Thyroid gland (tissue), 4 donors: Measurements from ENCODE around the gene USP34. TPM values are rescaled to one million over a fixed set of nuclear protein-coding genes. Genes with fewer than 3 reads are reported as not detected.

Source experiments
- DNase-seq, 2 donors: peaks; one replicate each; pipeline ENCODE4 v3.0.0-alpha.2; 2019
- H3K27ac ChIP-seq, 3 donors: fragments of 200-600 bp; sonication (generic); 1 replicate in 2 of 3; 2 replicates in 1 of 3; pipeline ENCODE4 v1.5.1; 2016 to 2019; ENCODE audit warnings: mild to moderate bottlenecking in 1 of 3, moderate library complexity in 1 of 3
- H3K27me3 ChIP-seq: fragments of 200-600 bp; sonication (generic); one replicate; pipeline ENCODE4 v1.5.1; 2019
- H3K36me3 ChIP-seq, 2 donors: fragments of 200-600 bp; sonication (generic); one replicate each; pipeline ENCODE4 v1.5.1; 2016 to 2019
- H3K4me1 ChIP-seq, 2 donors: fragments of 200-600 bp; sonication (generic); one replicate each; pipeline ENCODE4 v1.5.1; 2017 to 2019
- H3K4me3 ChIP-seq, 3 donors: fragments of 200-600 bp; sonication (generic); replicated peaks in 1 of 3; 1 replicate in 2 of 3; 2 replicates in 1 of 3; pipeline ENCODE4 v1.5.1; 2016; ENCODE audit warnings: mild to moderate bottlenecking in 1 of 3
- H3K9me3 ChIP-seq: fragments of 200-600 bp; sonication (generic); one replicate; pipeline ENCODE4 v1.5.1; 2017
- POLR2A ChIP-seq, 2 donors: fragments of 450-650 bp; IDR thresholded peaks; one replicate each; pipeline ENCODE4 v1.6.1; 2017; ENCODE audit warnings: antibody characterized with exemption in 2 of 2, mild to moderate bottlenecking in 2 of 2, moderate library complexity in 1 of 2
- WGBS, 2 donors: methylation state at CpG; one replicate each; pipeline ENCODE4 v1.1.5; 2017; 5-methylcytosine and 5-hydroxymethylcytosine counted together
- intact Hi-C: fragments of 100-400 bp; cut with DNase I; formaldehyde crosslinking; loops from one replicate; pipeline ENCODE4 v1.15.1; 2023
- total RNA-seq, 4 donors: library from RNA; depleted of rRNA; stranded (reverse); fragments of >200 nt; gene quantifications; one replicate each; pipeline ENCODE4 v1.2.3, GENCODE V29; 2016
- TF ChIP-seq, protein P1 (sequence below), 6 experiments: fragments of 200-600 bp in 3 of 6; fragments of 450-650 bp in 3 of 6; sonication (generic) in 3 of 6; IDR thresholded peaks; one replicate each; pipeline ENCODE4 v1.5.1; 2016 to 2019; ENCODE audit warnings: antibody characterized with exemption in 6 of 6, mild to moderate bottlenecking in 2 of 6, inconsistent platforms in 1 of 6, moderate library complexity in 1 of 6

The USP34 gene
- total RNA-seq, 4 donors from 2014 or later: 171 to 271 (median 231) TPM

DNA sequence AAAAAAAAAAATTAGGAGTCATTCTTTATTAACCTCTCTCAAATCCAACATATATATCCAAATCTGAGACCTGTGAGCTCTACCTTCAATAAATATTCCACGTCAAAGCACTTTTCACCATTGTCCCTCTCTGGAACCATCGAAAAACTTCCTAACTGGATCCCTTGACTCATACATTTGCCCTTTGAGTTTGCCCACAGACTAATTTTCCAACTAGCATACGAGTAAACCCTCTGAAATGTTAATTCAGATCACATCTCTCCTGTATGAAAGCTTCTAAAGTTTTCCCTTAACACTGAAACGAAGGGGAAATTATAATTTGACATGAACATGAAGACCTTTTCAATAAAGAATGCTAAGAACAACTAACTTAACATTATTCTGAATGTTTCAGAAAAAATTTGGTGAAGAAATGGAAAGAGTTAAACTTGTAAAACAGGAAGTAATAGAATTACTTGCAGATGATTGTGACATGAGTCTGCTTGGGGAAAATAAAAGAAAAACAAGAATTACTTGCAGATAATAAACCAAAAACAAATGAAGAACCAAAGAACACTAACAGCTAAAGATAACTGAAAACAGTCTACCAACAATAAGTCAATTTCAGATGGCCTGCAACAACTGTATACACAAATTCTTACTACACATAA, 198.3 kb downstream of the USP34 start:
- H3K27me3 ChIP-seq: no peaks in the 10 kb centered on the region
- no peak for TF ChIP-seq POLR2A (IDR thresholded peaks at IDR 0.05)
- TF ChIP-seq, protein P1, sequence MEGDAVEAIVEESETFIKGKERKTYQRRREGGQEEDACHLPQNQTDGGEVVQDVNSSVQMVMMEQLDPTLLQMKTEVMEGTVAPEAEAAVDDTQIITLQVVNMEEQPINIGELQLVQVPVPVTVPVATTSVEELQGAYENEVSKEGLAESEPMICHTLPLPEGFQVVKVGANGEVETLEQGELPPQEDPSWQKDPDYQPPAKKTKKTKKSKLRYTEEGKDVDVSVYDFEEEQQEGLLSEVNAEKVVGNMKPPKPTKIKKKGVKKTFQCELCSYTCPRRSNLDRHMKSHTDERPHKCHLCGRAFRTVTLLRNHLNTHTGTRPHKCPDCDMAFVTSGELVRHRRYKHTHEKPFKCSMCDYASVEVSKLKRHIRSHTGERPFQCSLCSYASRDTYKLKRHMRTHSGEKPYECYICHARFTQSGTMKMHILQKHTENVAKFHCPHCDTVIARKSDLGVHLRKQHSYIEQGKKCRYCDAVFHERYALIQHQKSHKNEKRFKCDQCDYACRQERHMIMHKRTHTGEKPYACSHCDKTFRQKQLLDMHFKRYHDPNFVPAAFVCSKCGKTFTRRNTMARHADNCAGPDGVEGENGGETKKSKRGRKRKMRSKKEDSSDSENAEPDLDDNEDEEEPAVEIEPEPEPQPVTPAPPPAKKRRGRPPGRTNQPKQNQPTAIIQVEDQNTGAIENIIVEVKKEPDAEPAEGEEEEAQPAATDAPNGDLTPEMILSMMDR (IDR thresholded peaks at IDR 0.05): no peak
- WGBS, 2 donors: 96 to 97% methylated on average over 4 of the region's 4 CpGs
- no peak for DNase-seq
- H3K9me3 ChIP-seq: no peaks in the 10 kb centered on the region
- H3K36me3 ChIP-seq: peaks cover under 1 to 10% of the 10 kb centered on the region in 2 donors
- H3K4me1 ChIP-seq: no peaks in the 10 kb centered on the region
- H3K27ac ChIP-seq: no peak overlapping the region
- intact Hi-C loops: no loop called here
- no peak overlapping the region for H3K4me3 ChIP-seq

DNA sequence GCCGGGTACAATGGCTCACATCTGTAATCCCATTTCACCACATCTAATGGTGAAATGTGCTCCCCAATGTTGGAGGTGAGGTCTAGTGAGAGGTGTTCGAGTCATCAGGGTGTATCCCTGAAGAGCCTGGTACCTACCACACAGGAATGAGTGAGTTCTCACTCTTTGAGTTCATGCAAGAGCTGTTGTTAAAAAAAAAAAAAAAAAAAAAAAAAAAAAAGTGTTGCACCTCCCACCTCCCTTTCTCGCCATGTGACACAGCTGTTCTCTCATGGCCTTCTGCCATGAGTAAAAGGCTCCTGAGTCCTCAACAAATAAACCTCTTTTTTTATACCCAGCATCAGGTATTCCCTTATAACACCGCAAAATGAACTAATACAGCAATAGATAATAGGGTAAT, 202.6 kb downstream of the USP34 start:
- TF ChIP-seq, protein P1 (IDR thresholded peaks at IDR 0.05): no peak
- TF ChIP-seq POLR2A (IDR thresholded peaks at IDR 0.05): no peak
- no peak for DNase-seq
- H3K9me3 ChIP-seq: no peaks in the 10 kb centered on the region
- H3K36me3 ChIP-seq: peaks cover 0 to 7% of the 10 kb centered on the region in 2 donors
- no peaks in the 10 kb centered on the region for H3K27me3 ChIP-seq
- no peak overlapping the region for H3K27ac ChIP-seq
- H3K4me3 ChIP-seq: no peak overlapping the region
- no peaks in the 10 kb centered on the region for H3K4me1 ChIP-seq
- 94 to 98% methylated on average over 4 of the region's 4 CpGs for WGBS, 2 donors
- intact Hi-C loops: no loop called here

DNA sequence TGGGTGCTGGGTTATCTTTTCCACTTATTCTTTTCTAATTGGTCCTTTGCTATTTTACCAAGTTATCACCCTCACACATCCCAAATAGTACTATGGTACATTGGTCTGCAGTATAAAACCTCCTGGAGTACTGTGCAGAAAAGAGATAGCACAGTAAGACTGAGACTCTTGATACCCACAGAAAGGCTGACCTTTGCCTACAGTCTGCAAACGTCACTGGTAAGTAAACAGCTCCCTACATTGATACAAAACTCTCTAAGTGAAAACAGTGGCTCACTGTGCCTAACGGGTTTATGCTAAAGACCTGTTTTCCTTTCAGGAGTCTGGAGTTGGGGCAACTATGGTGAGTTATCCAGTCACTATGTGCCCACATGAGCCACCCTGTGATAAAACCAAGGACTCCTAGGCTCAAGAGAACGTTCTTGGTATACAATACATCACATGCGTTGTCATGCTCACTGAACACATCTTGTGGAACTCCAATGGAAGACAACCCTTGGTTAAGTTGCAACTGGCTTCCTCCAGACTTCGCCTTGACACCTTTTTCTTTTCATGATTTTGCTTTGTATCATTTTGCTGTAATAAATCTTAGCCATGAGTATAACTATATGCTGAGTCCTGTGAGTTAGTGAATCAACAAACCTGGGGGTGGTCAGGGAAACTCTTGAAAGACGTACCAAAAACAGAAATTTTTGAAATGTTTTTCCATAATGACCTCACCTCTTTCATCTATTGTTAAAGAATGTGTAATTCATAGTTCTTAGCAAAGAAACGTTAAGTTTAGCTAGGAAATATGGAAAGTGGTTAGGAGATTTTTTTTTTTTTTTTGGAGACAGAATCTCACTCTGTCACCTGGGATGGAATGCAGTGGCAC, 204.0 kb downstream of the USP34 start:
- intact Hi-C loops: no loop called here
- no peaks in the 10 kb centered on the region for H3K27me3 ChIP-seq
- H3K4me1 ChIP-seq: no peaks in the 10 kb centered on the region
- H3K9me3 ChIP-seq: no peaks in the 10 kb centered on the region
- 86 to 88% methylated on average over 7 of the region's 7 CpGs for WGBS, 2 donors
- H3K27ac ChIP-seq: no peak overlapping the region
- no peak for DNase-seq
- peaks cover 0 to 7% of the 10 kb centered on the region in 2 donors for H3K36me3 ChIP-seq
- H3K4me3 ChIP-seq: no peak overlapping the region
- TF ChIP-seq POLR2A (IDR thresholded peaks at IDR 0.05): no peak
- TF ChIP-seq, protein P1 (IDR thresholded peaks at IDR 0.05): no peak

DNA sequence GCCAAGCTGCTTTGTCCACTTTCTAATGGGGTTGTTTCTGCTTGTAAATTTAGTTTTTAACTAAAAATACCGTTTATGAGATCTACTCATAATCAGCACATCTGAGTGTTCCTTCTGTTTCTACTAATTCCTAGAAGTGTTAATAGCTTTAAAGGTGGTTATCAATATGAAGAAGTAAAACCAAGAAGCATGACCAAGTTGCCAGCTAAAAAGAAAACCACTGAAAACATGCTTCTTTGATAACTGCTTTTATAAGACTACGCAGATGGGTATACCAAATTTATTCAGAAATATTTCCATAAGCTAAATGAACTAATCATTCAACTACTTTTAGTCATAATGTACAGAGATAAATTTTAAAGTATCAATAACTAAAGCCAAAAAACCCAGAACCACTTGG, 207.1 kb downstream of the USP34 start:
- intact Hi-C loops: no loop called here
- peaks cover 4 to 12% of the 10 kb centered on the region in 2 donors for H3K36me3 ChIP-seq

More for the DNA sequence above, 207.1 kb downstream of the USP34 start:
- 97% methylated on average over 2 of the region's 2 CpGs for WGBS, 2 donors
- TF ChIP-seq, protein P1 (IDR thresholded peaks at IDR 0.05): no peak
- TF ChIP-seq POLR2A (IDR thresholded peaks at IDR 0.05): no peak
- H3K27ac ChIP-seq: no peak overlapping the region
- DNase-seq: no peak
- H3K9me3 ChIP-seq: no peaks in the 10 kb centered on the region
- H3K4me3 ChIP-seq: no peak overlapping the region
- no peaks in the 10 kb centered on the region for H3K4me1 ChIP-seq
- H3K27me3 ChIP-seq: no peaks in the 10 kb centered on the region
